ENCODE results near the gene ADD3. TPM values are rescaled to one million over a fixed set of nuclear protein-coding genes. Genes with fewer than 3 reads are reported as not detected.

The ADD3 gene
- total RNA-seq, 1 experiment from 2014 or later, result 59.9 TPM

GRCh38 chr10:110042891-110043290 is 35.1 kb downstream of the ADD3 start:
- H3K4me1 Mint-ChIP-seq, result peaks cover 23% of the 10 kb centered on the region in 2 experiments
- Histone ChIP-seq H4K5ac (ENCODE audit: insufficient read length, low read depth, low read length) (no peak overlapping the region), H2BK120ac (ENCODE audit: low read depth, low read length, poor library complexity, severe bottlenecking) (no peak overlapping the region), H3K4me2 (ENCODE audit: insufficient read depth, insufficient read length, low read length) (no peak overlapping the region), H3K27ac (ENCODE audit: insufficient read length, low read depth, low read length) (no peak overlapping the region), H3K79me1 (ENCODE audit: insufficient read depth, low read depth, low read length, poor library complexity, severe bottlenecking) (no peaks in the 10 kb centered on the region), H3K27me3 (ENCODE audit: insufficient read depth, low read length) (no peaks in the 10 kb centered on the region), H3K4ac (ENCODE audit: low read depth, low read length) (no peak overlapping the region), H3T11ph (ENCODE audit: low read length) (no peak overlapping the region), H2BK12ac (ENCODE audit: insufficient read length, low read depth, low read length) (no peak overlapping the region), H3K9me3 (ENCODE audit: control insufficient read depth, low read depth, low read length) (no peaks in the 10 kb centered on the region), H3K14ac (ENCODE audit: insufficient read depth, low read length) (no peak overlapping the region), H3K23ac (ENCODE audit: insufficient read length, low read depth, low read length) (no peak overlapping the region), H2BK5ac (ENCODE audit: insufficient read length, low read length) (no peak overlapping the region), H3K4me1 (ENCODE audit: insufficient read depth, low read length) (peaks cover 8% of the 10 kb centered on the region; the same call in 1 of the 2 replicates), H4K91ac (ENCODE audit: insufficient read length, low read depth, low read length) (no peak overlapping the region), H3K79me2 (ENCODE audit: insufficient read depth, low read length) (peaks cover 5% of the 10 kb centered on the region; the same call in 1 of the 2 replicates), H3K9ac (ENCODE audit: extremely low read depth, insufficient read length, low read length) (no peak overlapping the region), H4K20me1 (ENCODE audit: control insufficient read depth, insufficient read depth, insufficient read length) (no peaks in the 10 kb centered on the region), H2BK20ac (ENCODE audit: low read depth, low read length, poor library complexity, severe bottlenecking) (no peak overlapping the region), H4K8ac (replicated peaks; ENCODE audit: insufficient read length, low read depth, low read length) (no peak overlapping the region), H3K56ac (ENCODE audit: insufficient read length, low read depth, low read length) (no peak overlapping the region), H2AK5ac (ENCODE audit: insufficient read length, low read length) (no peak overlapping the region), H3K18ac (ENCODE audit: insufficient read length, low read depth, low read length) (no peak overlapping the region), H2BK15ac (ENCODE audit: low read depth, low read length) (no peak overlapping the region), H3K23me2 (ENCODE audit: insufficient read length, low read depth, low read length, poor library complexity, severe bottlenecking) (no peaks in the 10 kb centered on the region), H2AFZ (ENCODE audit: low read length) (no peak overlapping the region)
- no peak overlapping the region for H3K27ac Mint-ChIP-seq
- peaks cover 5 to 11% of the 10 kb centered on the region in 2 experiments; a peak in 4 of 5 replicates for H3K9me3 Mint-ChIP-seq
- no peak overlapping the region for H3K4me3 Mint-ChIP-seq
- peaks cover 10 to 20% (median 11%) of the 10 kb centered on the region in 3 experiments for H3K36me3 Mint-ChIP-seq (ENCODE audit: insufficient read depth in 1 of 3, low read depth in 3 of 3)
- DNase-seq, result no peak
- TF ChIP-seq CTCF (conservative IDR thresholded peaks at IDR 0.05), result no peak
- no peaks in the 10 kb centered on the region for H3K27me3 Mint-ChIP-seq (ENCODE audit: low read depth)
- WGBS (ENCODE audit: extremely low coverage, insufficient read length, low lambda C conversion rate), result no CpG with 5 or more reads among the region's 4 CpGs

All from H9 (cell line).